Kidney epithelial cell (primary cell): Measurements from ENCODE around the gene VPS29. TPM values are rescaled to one million over a fixed set of nuclear protein-coding genes. Genes with fewer than 3 reads are reported as not detected.

Experiments used
- DNase-seq: peaks from one replicate; pipeline ENCODE4 v3.0.0-alpha.2; 2010; ENCODE audit warnings: low read depth
- H3K27me3 ChIP-seq: 2 replicates; pipeline ENCODE4 v1.6.0; 2011; ENCODE audit warnings: low read length; ENCODE audit not compliant: control insufficient read depth, insufficient read depth
- H3K36me3 ChIP-seq: 2 replicates; pipeline ENCODE4 v1.5.1; 2011; ENCODE audit warnings: low read length; ENCODE audit not compliant: control insufficient read depth, insufficient read depth
- H3K4me3 ChIP-seq: 2 replicates; pipeline ENCODE4 v1.5.1; 2011; ENCODE audit warnings: low read depth, mild to moderate bottlenecking, control low read depth, low read length
- total RNA-seq: library from RNA; depleted of rRNA; stranded (reverse); fragments of >200 nt; gene quantifications from 2 replicates; pipeline ENCODE4 v1.2.3, GENCODE V29; 2015
- TF ChIP-seq, protein P1 (sequence below): IDR thresholded peaks from 2 replicates; pipeline ENCODE4 v1.5.1; 2011; ENCODE audit warnings: mild to moderate bottlenecking, moderate library complexity, low read length, control low read depth, inconsistent platforms; ENCODE audit not compliant: insufficient read depth, poor library complexity, severe bottlenecking

Gene VPS29
- total RNA-seq, 1 donor from 2014 or later, result 93.7 TPM

DNA sequence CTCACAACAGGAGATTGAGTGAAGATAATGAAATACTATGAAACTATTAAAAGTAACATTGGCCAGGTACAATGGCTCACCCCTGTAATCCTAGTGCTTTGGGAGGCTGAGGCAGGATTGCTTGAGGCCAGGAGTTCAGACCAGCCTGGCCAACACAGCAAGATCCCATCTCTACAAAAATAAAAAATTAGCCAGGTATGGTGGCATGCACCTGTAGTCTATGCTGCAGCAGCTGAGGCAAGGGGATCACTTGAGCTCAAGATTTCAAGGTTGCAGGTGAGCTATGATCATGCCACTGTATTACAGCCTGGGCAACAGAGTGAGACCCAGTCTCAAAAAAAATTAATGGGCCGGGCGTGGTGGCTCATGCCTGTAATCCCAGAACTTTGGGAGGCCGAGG is 15.1 kb upstream of the VPS29 start:
- DNase-seq, result no peak
- TF ChIP-seq, protein P1, sequence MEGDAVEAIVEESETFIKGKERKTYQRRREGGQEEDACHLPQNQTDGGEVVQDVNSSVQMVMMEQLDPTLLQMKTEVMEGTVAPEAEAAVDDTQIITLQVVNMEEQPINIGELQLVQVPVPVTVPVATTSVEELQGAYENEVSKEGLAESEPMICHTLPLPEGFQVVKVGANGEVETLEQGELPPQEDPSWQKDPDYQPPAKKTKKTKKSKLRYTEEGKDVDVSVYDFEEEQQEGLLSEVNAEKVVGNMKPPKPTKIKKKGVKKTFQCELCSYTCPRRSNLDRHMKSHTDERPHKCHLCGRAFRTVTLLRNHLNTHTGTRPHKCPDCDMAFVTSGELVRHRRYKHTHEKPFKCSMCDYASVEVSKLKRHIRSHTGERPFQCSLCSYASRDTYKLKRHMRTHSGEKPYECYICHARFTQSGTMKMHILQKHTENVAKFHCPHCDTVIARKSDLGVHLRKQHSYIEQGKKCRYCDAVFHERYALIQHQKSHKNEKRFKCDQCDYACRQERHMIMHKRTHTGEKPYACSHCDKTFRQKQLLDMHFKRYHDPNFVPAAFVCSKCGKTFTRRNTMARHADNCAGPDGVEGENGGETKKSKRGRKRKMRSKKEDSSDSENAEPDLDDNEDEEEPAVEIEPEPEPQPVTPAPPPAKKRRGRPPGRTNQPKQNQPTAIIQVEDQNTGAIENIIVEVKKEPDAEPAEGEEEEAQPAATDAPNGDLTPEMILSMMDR, result no peak
- Histone ChIP-seq H3K36me3 (no peaks in the 10 kb centered on the region), H3K27me3 (no peaks in the 10 kb centered on the region), H3K4me3 (no peak overlapping the region)

DNA sequence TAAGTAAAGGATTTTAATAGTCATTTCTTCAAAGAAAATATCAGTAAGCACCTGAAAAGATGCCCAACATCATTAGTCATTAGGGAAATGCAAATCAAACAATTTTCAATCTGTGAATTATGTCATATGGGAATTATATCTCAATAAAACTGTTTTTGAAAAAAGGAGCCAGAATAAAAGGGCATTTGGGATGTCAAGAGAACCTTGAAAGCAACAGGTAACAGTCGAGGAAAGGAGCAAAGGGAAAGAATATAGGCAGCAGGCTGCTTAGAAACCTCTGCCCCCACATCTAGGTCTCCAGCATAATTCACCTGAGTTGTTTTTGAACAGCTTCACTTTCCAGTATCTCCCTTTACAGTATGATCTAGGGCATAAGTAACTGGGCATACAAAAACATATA is 12.5 kb upstream of the VPS29 start:
- no peak overlapping the region for H3K4me3 ChIP-seq
- TF ChIP-seq, protein P1, result no peak
- H3K27me3 ChIP-seq, result no peaks in the 10 kb centered on the region
- no peaks in the 10 kb centered on the region for H3K36me3 ChIP-seq
- DNase-seq, result no peak

DNA sequence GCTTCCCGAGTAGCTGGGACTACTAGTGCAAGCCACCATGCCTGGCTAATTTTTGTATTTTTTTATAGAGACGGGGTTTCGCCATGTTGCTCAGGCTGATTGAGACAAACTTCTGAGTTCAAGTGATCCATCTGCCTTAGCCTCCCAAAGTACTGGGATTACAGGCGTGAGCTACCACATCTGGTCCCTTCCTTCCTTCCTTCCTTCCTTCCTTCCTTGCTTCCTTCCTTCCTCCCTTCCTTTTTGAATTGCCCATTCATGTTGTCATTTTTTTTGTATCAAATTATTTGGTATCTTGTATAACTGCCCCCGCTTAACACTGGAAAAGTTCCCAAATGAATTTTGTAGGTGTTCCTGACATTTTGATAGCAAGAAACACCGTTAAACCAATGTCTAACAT is 11.9 kb upstream of the VPS29 start:
- no peak for DNase-seq
- H3K4me3 ChIP-seq, result no peak overlapping the region
- H3K36me3 ChIP-seq, result no peaks in the 10 kb centered on the region
- TF ChIP-seq, protein P1, result no peak
- H3K27me3 ChIP-seq, result no peaks in the 10 kb centered on the region

DNA sequence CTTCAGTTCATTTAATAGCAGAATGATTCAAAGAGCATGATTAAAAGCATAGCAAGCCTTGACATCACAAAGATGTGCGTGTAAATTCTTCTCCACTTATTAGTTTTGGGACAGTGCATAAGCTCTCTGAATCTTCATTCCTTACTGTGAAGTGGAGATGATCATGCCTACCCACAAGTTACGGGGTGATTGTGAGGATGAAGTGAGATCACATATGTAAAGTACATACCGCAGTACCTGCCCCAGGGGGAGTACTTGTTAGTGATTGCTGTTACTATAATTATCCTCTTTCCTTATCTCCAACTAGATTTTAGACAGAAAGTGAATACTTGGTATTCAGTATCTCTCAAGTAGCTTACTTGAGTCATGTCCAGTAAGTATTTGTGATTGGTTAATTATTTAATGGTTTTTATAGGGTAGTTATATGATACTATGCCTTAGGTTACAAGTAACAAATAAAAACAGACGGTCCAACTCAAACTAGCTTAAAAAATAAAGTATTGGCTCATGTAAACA is 6.2 kb upstream of the VPS29 start:
- DNase-seq, result no peak
- H3K36me3 ChIP-seq, result no peaks in the 10 kb centered on the region
- no peak overlapping the region for H3K4me3 ChIP-seq
- no peaks in the 10 kb centered on the region for H3K27me3 ChIP-seq
- TF ChIP-seq, protein P1, result no peak

DNA sequence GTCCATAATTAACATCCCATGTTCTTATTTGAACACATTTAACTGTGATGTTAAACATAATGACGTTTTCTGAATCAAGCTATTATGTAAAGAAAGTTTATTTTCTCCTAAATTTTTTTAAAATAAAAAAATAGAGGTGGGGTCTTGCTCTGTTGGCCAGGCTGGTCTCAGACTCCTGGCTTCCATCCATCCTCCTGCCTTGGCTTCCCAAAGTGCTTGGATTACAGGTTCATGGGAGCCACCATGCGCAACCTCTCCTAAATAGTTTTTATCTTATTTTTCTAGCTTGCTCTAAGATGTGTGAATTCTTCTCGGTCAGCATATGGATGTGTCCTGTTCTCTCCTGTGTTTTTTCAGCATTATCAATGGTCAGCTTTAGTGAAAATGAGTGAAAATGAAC is 3.4 kb upstream of the VPS29 start:
- Histone ChIP-seq H3K36me3 (no peaks in the 10 kb centered on the region), H3K27me3 (no peaks in the 10 kb centered on the region), H3K4me3 (no peak overlapping the region)
- TF ChIP-seq, protein P1, result no peak
- no peak for DNase-seq

DNA sequence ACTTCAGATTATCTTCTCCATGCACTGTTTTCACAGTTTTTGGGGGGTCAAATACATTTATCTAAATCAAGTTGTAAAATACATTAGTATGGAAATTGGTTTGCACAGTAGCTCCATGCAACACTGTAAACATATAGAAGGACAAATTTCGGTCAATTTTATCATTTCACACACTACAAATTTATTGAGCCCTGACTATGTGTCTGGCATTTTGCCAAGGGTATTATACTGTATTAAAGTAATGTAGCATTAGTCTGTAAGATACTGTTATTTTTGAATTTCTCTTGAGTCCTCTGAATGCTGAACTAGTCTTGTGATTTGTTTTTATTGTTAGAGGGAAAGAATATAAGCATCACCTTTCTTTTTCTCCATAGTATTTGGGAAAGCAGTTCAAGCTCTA is 1.5 kb upstream of the VPS29 start:
- Histone ChIP-seq H3K4me3 (no peak overlapping the region), H3K36me3 (no peaks in the 10 kb centered on the region), H3K27me3 (no peaks in the 10 kb centered on the region)
- TF ChIP-seq, protein P1, result no peak
- no peak for DNase-seq
